HEK293T (cell line): ENCODE measurements around the gene TTC17.
"Not testable (repeated sequence)": the region's sequence is repeated elsewhere in the genome, so short reads cannot be mapped to it uniquely, and the experiment has no call there.

ENCODE experiments used
- BHLHE40 ChIP-seq: fragments of 450-650 bp; IDR thresholded peaks from 2 replicates; pipeline ENCODE4 v1.6.1; 2016; ENCODE audit warnings: mild to moderate bottlenecking, moderate library complexity, borderline replicate concordance
- FOXA1 ChIP-seq: fragments of 450-650 bp; IDR thresholded peaks from 2 replicates; pipeline ENCODE4 v1.6.1; 2016; ENCODE audit warnings: mild to moderate bottlenecking
- FOXM1 ChIP-seq: fragments of 450-650 bp; IDR thresholded peaks from 2 replicates; pipeline ENCODE4 v1.6.1; 2017; ENCODE audit warnings: mild to moderate bottlenecking, borderline replicate concordance
- SP1 ChIP-seq: fragments of 450-650 bp; IDR thresholded peaks from 2 replicates; pipeline ENCODE4 v1.6.1; 2017
- TARDBP ChIP-seq: fragments of 450-650 bp; IDR thresholded peaks from 2 replicates; pipeline ENCODE4 v1.6.1; 2016

DNA sequence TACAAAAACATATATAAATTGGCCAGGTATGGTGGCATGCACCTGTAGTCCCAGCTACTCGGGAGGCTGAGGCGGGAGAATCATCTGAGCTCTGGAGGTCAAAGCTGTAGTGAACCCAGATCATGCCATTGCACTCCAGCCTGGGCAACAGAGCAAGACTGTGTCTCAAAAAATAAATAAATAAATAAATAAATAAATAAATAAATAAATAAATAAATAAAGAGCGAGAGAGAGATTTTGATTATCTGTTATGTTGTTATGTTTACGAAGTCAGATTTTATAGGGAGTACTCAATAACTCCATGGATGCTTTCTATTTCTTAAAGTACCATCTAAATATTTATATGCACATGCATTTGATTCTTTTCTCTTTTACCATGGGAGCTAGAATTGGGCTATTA lies 43.1 kb downstream of the TTC17 start:
- TF ChIP-seq SP1, FOXM1, TARDBP, BHLHE40, FOXA1: not testable (repeated sequence)
